PC-3 (cell line): ENCODE measurements around the gene TALDO1. TPM values are rescaled to one million over a fixed set of nuclear protein-coding genes. Genes with fewer than 3 reads are reported as not detected.

Source experiments
- ATAC-seq: fragments of 200-7000 bp; cut with Tn5 transposase; 2 replicates; pipeline ENCODE4 v1.9.1; 2020; ENCODE audit warnings: mild to moderate bottlenecking, moderate library complexity
- BruUV-seq: library from RNA; stranded (reverse); fragments of 400-500 nt; replicated peaks from 2 replicates; lab custom pipeline; 2021; lab: Mats Ljungman, UMichigan
- CTCF ChIA-PET: fragments of 300-600 bp; sonication (Branson Sonifier 250); formaldehyde crosslinking; loops from one replicate; lab custom pipeline; 2022; ENCODE audit warnings: antibody characterized with exemption; lab: Charles Lee
- POLR2A ChIA-PET: fragments of 300-600 bp; sonication (Branson Sonifier 250); formaldehyde crosslinking; loops from one replicate; lab custom pipeline; 2022; ENCODE audit warnings: antibody characterized with exemption; ENCODE audit not compliant: unreplicated experiment; lab: Charles Lee
- DNase-seq: peaks from one replicate; pipeline ENCODE4 v3.0.0-alpha.2; 2015
- H2AFZ ChIP-seq: fragments of 300-600 bp; sonication (generic); 2 replicates; pipeline ENCODE4 v1.6.0; 2016; ENCODE audit warnings: antibody characterized with exemption, low read length
- H3F3A ChIP-seq: fragments of 300-600 bp; sonication (generic); one replicate; pipeline ENCODE4 v1.6.0; 2017; ENCODE audit warnings: antibody characterized with exemption, low read length, control low read depth, mild to moderate bottlenecking; ENCODE audit not compliant: unreplicated experiment
- H3K27ac ChIP-seq: fragments of 300-600 bp; sonication (generic); 2 replicates; pipeline ENCODE4 v1.5.1; 2016; ENCODE audit warnings: mild to moderate bottlenecking, low read length
- H3K27me3 ChIP-seq: fragments of 300-600 bp; sonication (generic); 2 replicates; pipeline ENCODE4 v1.6.1; 2016; ENCODE audit warnings: low read length, mixed read lengths
- H3K36me3 ChIP-seq: fragments of 300-600 bp; sonication (generic); 2 replicates; pipeline ENCODE4 v1.6.1; 2016; ENCODE audit warnings: low read depth, mixed run types, low read length, mixed read lengths
- H3K4me1 ChIP-seq: fragments of 300-600 bp; sonication (generic); 2 replicates; pipeline ENCODE4 v1.5.1; 2016; ENCODE audit warnings: low read length; ENCODE audit not compliant: insufficient read depth
- H3K4me2 ChIP-seq: fragments of 300-600 bp; sonication (generic); 2 replicates; pipeline ENCODE4 v1.6.0; 2016; ENCODE audit warnings: low read length
- H3K4me3 ChIP-seq: fragments of 300-600 bp; sonication (generic); 2 replicates; pipeline ENCODE4 v1.5.1; 2016; ENCODE audit warnings: mild to moderate bottlenecking, low read length, mixed read lengths
- H3K79me2 ChIP-seq: fragments of 300-600 bp; sonication (generic); 2 replicates; pipeline ENCODE4 v1.6.1; 2017; ENCODE audit warnings: low read length, mixed read lengths
- H3K9ac ChIP-seq: fragments of 300-600 bp; sonication (generic); 2 replicates; pipeline ENCODE4 v1.6.0; 2016; ENCODE audit warnings: mild to moderate bottlenecking, low read length
- H3K9me2 ChIP-seq: fragments of 300-600 bp; sonication (generic); replicated peaks from 2 replicates; pipeline ENCODE4 v1.6.1; 2016; ENCODE audit warnings: mixed run types, low read length, mixed read lengths
- H3K9me3 ChIP-seq: fragments of 300-600 bp; sonication (generic); 2 replicates; pipeline ENCODE4 v1.6.1; 2016; ENCODE audit warnings: low read length, mixed read lengths
- H4K20me1 ChIP-seq: fragments of 300-600 bp; sonication (generic); 2 replicates; pipeline ENCODE4 v1.6.1; 2016; ENCODE audit warnings: low read length, mixed read lengths
- CTCF ChIP-seq: fragments of 300-600 bp; sonication (generic); conservative IDR thresholded peaks from 2 replicates; pipeline ENCODE4 v1.5.1; 2017; ENCODE audit warnings: antibody characterized with exemption, low read depth, mild to moderate bottlenecking, low read length
- EZH2 ChIP-seq: fragments of 300-600 bp; sonication (generic); IDR thresholded peaks from one replicate; pipeline ENCODE4 v1.6.1; 2017; ENCODE audit warnings: antibody characterized with exemption, mild to moderate bottlenecking, low read length; ENCODE audit not compliant: unreplicated experiment
- EZH2phosphoT487 ChIP-seq: fragments of 300-600 bp; sonication (generic); IDR thresholded peaks from 2 replicates; pipeline ENCODE4 v1.6.1; 2018; ENCODE audit warnings: mild to moderate bottlenecking, antibody characterized with exemption, low read length, borderline replicate concordance
- intact Hi-C: fragments of 100-400 bp; cut with micrococcal nuclease; formaldehyde crosslinking; loops from 2 replicates; pipeline ENCODE4 v1.9.0; 2023
- total RNA-seq: library from RNA; depleted of rRNA; stranded (reverse); fragments of >200 nt; gene quantifications from 2 replicates; pipeline ENCODE4 v1.2.3, GENCODE V29; 2014

Gene TALDO1
- total RNA-seq, 1 experiment from 2014 or later, result 326 TPM

DNA sequence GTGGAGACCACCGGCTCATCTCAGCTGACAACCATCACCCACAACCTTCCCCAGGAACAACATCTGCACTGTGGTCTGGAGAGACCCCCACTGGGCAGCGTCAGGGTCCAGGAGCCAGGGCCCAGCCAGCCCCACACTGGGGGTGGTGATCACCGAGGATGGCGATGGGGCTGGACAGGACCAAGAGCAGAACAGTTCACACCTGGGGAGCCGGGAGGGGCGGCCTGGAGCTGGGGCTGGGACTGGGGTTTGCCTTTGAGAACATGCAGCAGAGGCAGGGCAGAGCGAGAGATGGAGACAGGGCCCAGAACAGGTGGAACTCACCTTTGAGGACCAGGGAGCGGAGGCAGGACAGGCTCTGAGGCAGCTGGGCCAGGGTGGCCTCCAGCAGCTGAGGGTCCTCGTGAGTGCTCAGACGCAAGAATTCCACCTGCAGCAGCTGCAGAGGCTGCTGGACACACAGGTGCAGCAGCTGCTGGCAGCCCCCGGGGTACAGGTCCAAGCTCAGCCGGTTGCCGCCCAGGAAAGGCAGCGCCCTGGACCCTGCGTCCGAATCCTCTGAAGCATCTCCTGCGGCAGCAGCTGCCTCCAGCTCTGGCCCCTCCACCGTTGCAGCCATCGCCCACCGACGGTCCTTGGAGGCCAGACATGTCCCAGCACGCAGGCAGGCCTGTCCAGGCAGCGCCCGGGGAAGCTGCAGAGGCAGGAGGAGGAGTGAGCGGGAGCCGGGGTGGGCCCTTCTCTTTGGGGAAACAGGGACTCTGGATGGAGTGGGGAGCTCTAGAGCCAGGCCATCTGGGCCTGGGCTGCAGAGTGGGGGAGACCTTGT is 56.7 kb downstream of the TALDO1 start:
- Histone ChIP-seq H3K4me1 (peaks cover 15% of the 10 kb centered on the region), H3K79me2 (peaks cover 16% of the 10 kb centered on the region), H3K9ac (no peak overlapping the region), H3K36me3 (no peaks in the 10 kb centered on the region), H3K27me3 (no peaks in the 10 kb centered on the region), H3K9me2 (no peaks in the 10 kb centered on the region), H3F3A (no peaks in the 10 kb centered on the region), H2AFZ (no peak overlapping the region), H3K4me2 (peak overlapping the region; percentile 98), H3K27ac (no peak overlapping the region), H3K4me3 (peak overlapping the region; percentile 70), H3K9me3 (no peaks in the 10 kb centered on the region), H4K20me1 (no peaks in the 10 kb centered on the region)
- ATAC-seq, result no peak
- no peak for DNase-seq
- TF ChIP-seq CTCF, result no peak
- TF ChIP-seq EZH2, result no peak
- no peak for TF ChIP-seq EZH2phosphoT487
- intact Hi-C loops, result no loop called here
- BruUV-seq, result no TSS peak
- CTCF ChIA-PET, result no interaction called here
- POLR2A ChIA-PET, result no interaction called here

GRCh38 chr11:804599-804964 is 57.3 kb downstream of the TALDO1 start:
- Histone ChIP-seq H3K9me3 (no peaks in the 10 kb centered on the region), H3K9ac (peak overlapping the region; percentile 69), H3K9me2 (no peaks in the 10 kb centered on the region), H3K4me3 (peak overlapping the region; percentile 70), H3F3A (no peaks in the 10 kb centered on the region), H3K36me3 (no peaks in the 10 kb centered on the region), H3K4me1 (peaks cover 15% of the 10 kb centered on the region), H3K27me3 (no peaks in the 10 kb centered on the region), H2AFZ (peak overlapping the region; percentile 67), H3K79me2 (peaks cover 18% of the 10 kb centered on the region), H3K27ac (no peak overlapping the region), H4K20me1 (no peaks in the 10 kb centered on the region), H3K4me2 (peak overlapping the region; percentile 98)
- no peak for ATAC-seq
- CTCF ChIA-PET, result no interaction called here
- TF ChIP-seq CTCF, result no peak
- TF ChIP-seq EZH2, result no peak
- no peak for TF ChIP-seq EZH2phosphoT487
- intact Hi-C loops, result no loop called here
- no TSS peak for BruUV-seq
- POLR2A ChIA-PET, result no interaction called here
- DNase-seq, result no peak
